ENCODE results near the gene CBLN2.

Gene CBLN2

DNA sequence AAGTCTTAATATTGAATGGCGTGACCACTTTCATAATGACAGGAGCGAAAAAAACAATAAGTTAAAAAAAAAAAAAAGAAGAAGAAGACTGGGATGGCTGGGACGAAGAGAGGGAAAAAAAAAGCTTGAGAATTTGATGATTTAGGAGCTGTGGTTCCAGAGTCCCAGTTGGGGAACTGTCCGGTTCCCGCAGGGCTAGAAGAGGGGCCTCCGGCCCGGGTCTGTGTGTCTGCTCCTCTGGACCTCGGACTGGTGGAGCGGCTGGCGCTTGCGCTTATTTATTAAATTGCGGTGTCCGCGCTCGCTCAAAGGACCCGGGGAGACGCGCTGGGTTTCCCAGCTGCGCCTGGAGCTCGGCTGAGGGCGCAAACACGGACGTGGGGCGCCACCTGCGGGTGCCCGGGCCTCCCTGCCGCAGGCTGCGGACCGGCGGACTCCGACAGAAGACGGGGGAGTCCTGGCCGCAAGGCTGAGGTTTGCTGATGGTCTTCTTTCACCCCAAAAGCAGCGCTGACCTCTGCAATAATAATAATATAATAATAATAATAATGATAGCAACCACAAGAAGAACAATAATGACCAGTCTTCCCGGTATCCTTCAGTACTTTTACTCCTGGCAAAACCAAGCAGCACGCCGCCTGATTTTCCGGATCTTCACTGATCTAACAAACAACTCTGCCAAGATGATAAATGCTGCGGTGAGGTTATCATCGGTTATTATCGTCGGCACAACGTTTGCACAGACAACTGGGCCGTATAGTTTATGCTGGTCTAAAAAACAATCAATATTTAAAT lies at the start of gene CBLN2:
Gene CBLN2, minus strand, starts transcription at position 251 of the 795 bp plus-strand sequence. CDS start 2,182 bp downstream, outside the sequence.
- no peak for DNase-seq

DNA sequence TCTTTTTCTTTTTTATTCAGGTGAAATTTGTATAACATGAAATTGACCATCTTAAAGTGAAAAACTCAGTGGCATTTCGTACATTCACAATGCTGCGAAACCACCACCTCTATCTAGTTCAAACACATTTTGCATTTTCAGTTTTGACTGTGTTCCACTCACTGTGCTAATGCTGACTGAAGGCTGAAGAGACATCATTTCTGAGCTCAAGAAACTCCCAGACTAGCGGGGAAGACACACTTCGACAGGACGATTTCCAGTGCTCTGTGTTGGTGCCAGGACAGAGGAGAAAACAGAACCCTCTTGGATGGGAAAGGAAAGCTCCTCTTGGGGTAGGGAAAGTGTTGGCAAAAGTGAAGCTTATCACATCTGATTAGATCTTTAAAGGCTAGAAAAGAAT lies 44.2 kb upstream of the CBLN2 start:
- DNase-seq = no peak

DNA sequence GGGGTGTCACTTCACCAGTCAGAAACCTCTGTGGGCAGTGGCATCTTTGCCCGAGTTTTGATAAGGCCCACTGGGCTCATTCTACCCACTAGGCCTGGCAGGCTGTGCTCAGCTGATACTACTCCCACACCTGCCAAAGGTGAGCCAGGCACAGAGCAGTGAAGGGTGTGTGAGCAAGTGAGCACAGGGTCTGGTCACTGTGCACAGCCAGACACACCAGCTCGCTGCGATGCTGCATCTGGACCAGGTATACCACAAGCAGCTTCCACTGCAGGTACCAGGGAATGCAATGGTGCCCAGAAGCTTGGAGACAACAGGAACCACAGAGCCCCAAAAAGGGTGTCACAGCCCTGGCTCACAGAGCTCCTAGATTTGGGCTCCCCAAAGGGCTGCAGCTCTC lies 40.6 kb upstream of the CBLN2 start:
- DNase-seq = no peak

DNA sequence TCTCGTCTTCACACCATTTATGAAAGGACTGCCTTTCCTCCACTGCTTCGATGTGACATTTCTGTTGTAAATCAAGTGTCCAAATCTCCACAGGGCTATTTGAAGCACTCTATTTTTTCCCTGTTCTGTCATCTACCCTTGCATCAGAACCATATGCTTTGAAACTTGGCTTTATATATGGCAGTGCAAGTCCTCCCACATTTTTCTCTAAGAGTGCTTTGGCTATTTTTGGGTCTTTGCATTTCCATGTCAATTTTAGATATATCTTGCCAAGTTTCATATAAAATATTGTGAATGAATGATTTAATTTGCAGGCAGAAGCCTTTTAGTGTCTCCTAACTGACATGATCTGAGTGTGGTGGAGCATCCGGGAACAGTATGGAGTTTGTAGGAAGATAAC lies 37.8 kb upstream of the CBLN2 start:
- DNase-seq = no peak

DNA sequence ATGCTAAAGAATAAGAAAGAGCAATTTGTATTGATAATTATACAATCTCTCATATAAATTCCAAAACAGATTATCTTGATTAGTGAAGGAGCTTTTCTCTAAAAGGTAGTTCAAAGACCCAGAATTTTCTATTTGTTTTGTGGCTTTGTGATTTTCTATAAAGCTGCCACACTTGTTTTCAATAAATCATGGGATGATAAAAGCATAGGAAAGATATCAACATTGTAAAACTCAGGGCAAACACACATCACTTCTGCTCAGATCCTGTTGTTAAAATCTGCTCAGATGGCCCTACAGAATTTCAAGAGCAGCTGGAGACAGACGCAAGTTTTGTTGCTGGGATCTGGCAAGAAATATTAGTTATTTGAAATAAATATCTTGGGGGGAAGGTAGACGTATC lies 28.8 kb upstream of the CBLN2 start:
- DNase-seq = no peak

DNA sequence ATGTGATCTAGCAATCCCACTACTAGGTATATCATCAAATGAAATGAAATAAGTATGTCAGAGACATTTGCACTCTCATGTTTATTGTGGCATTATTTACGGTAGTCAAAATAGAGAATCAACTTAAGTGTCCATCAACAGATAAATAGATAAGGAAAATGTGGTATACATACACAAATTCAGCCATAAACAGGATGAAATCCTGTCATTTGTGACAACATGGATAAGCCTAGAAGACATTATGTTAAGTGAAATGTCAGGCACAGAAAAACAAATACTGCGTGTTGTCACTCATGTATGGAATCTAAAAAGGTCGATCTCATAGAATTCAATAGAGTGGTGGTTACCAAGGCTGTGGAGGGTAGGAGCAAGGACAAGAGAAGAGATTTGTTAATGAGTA lies 22.1 kb upstream of the CBLN2 start:
- no peak for DNase-seq

DNA sequence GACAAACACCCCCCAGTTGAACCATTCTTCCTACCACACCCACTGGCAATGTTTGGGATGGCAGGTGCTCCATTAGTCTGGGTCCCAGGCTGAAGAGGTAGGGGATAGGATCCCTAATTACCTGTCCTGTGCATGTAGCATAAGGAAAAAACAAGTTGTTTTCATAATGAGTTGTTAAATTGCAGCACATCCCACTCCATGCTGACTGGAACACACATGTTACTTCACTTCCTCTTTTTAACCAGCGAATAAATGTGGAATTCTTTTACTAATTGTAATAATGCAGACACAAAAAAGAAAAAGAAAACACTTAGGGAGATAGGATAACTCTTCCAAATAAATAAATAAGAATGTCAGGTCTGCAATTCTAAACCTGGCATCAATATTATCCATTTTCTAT lies 11.8 kb upstream of the CBLN2 start:
- DNase-seq = no peak

DNA sequence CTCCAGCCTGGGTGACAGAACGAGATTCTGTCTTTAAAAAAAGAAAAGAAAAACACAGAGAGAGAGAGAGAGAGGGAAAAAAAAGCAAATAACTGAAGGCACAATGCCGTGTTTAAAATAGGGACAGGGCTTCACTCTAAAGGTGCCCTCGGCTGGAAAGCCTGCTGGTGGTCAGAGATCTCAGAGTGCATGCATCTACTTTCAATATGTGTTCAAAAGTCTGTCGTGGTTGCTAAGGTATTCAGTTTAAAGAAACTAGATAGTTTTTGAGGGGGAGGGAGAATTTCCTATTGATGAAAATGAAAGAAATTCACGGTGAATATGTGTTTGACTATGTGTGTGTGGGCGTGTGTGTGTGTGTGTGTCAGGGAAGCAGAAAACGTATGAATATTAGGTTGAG lies 11.0 kb upstream of the CBLN2 start:
- DNase-seq = no peak

DNA sequence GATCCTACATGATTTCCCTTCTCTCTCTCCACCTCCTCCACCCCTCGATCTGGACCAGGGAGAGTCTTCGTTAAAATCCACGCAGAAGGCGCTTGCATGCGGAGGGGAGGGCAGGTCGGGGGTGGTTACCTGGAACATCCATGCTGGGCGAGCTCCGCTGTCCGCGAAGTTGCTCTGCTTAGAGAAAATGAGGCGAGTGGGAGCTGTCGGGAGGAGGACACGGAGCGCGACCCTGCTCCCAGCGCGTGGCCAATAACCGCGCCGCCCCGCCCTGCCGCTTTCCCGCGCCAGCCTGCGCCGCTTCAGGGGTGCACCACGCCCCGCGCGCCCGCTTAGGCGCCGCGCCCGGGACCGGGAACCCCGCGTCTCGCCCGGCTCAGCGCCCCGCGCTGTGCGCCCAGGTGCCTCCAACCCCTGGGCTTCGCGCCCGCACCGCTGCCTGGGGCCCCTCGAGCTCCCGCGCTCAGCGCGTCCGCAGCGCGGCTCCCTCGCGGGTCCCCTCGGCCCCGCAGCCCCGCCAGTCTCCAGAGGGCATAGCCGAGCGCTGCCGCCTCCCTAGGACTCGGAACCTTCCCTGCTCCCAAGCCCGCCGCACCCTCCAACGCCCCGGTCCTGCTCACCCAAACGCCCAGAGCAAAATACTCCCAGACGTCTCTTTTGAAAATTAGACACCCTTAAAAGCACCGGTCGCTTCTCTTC lies 636 bp downstream of the CBLN2 start:
- DNase-seq = no peak

DNA sequence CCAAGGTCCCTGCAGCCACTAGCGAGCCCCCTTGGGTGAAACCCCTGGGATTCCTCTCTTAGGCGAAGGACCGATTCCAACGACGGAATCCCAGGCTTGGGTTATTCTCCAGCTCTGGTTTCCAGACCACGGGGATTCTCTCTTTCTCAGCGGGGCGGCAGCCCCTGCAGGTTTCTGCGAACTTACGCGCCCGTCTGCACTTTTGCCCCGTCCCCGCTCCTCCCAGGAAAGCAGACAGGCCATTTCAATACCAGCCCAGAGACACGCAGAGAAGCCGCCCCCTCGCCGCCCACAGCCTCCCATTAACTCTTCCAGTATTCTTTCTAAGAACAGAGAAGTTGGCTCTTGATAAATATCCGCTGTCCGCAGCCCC lies 1.2 kb downstream of the CBLN2 start:
- no peak for DNase-seq

DNA sequence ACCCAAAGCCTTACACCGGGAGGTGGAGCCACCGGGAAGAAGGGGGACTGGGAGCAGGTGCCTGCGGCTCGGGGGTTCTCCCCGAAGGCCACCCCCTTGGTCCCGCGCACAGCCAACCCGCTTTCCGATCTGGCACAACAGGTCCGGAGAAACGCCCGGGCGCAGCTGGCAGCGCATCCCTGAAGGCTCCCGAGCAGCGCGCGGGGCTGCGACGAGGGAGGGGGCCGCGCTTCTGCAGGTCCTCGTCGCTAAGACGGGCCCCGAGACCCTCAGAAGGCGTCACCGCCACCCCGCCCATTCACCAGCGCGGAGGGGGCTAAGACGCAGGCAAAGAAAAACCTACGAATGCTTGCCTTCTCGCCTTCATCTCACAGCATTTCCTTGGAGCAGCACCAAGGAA lies 1.8 kb downstream of the CBLN2 start:
- no peak for DNase-seq

DNA sequence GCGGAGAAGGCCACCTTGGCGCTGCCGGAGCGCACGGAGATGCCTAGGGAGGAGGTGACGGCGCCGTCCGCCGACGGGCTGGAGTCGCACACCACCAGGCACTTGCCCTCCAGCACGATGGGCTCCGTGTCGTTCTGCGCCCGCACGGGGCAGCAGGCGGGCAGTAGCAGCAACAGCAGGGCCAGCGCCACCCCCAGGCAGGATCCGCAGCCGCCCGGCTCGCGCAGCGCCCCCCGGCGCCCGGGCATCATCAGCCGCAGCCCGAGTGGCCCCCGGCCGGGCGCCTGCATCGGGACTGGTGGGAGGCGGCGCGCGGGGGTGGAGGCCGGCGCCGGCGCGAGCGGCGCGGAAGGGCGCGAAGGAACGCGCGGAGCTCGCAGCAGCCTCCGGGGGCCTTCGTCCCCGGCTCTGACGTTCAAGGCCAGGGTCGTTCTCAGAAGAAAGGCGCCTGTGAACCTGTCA lies 2.2 kb downstream of the CBLN2 start:
- DNase-seq = no peak

DNA sequence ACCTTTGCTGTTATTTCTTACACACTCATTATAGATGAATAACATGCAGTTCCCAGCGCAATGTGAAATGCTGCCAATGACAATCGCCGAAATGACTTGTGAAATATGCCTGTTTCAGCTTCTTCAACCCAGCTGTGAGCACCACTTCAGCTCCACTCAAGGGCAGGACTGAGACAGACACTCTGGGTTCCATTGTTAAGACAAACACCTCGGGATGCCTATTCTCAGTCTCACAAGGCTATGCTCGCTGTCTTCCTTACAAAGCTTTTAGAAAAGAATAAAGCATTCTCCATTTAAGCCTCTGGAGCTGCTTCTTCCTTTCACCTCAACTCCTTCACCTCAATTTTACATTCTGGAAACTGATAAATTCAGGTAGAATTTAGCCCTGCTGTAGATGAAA lies 4.2 kb downstream of the CBLN2 start:
- DNase-seq = no peak

DNA sequence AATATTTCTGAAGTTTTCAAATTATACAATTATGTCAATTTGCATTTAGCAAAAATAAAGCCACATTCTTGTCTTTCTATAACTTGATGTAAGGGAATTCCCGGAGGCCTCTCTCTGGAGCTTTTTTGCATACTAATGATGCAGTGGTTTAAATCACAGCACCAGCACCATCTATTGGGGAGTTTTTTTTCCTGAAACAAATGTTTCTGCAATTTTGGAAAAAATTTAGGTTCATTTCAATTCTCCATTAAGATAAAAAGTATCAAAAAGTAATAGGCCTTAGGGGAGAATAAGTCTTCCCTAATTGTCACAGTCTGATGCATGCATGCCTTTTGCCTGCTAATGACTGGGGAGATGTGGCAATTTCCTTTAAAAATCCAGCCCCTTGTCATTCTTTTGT lies 13.5 kb downstream of the CBLN2 start:
- DNase-seq = no peak

DNA sequence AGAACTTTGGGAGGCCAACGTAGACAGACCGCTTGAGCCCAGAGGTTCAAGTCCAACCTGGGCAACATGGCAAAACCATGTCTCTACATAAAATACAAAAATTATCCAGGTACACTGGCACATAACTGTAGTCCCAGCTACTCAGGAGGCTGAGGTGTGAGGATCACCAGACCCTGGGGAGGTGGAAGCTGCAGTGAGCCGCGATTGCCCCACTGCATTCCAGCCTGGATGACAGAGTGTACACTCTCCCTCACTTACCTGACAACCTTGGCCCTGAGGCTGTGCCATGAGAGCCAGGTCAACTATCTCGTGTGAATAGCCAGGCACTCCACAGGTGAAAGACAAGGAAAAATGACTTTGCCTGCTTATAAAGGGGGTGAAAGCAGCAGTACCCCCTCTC lies 39.3 kb downstream of the CBLN2 start:
- no peak for DNase-seq

DNA sequence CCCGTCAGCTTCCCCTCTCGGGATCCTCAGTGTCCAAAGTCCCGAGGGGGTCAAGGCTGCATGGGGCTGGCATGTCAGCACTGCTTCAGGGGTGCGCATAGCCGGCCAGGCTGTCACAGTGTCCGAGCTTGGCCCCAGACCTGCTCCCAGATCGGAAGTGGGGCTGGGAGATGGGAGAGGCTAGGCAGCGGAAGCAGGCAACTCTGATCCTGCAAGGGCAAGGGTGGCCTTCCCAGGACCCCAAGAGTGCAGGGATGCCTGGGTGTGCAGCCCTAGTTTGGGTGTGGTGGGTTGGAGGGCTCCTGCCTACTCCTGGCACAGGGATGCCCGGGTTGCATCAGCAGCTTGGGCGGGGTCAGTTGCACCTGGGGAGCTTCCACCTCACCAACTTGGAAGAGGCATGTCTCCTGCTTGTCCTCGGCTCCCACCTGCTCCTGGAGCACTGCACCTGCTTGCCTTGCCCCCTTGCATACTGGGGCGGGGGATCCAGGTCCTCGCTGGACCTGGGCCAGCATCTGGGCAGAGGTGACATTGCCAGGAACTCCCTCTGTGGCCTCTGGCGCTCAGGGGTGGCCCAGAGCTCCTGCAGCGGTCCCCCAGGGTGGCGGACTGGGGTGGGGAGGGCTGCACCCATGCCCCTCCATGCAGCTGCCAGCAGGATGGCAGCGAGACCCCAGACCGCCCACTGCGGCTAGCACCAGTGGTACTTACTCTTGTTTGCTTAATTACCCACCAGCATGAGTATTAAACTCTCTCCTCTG lies 41.3 kb downstream of the CBLN2 start:
- DNase-seq = no peak

DNA sequence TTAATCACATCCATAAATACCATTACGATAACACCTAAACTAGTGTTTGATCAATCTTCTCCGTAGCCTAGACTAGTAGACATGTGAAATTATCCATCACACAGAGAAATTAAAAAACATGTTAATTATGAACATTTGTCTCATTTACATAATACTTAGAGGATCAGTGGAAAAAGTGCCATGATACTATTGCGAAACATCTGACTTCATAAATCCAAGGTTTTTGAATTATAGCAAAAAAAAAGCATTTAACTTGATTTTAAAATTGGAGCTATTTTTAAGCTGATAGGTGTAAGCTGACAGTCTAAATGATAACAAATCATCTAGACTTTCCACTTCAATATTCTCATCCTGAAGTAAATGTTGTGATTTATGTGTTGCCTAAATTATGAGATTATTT lies 51.6 kb downstream of the CBLN2 start:
- DNase-seq = no peak
